Stomach (tissue), 4 donors: ENCODE data around the gene ECM1.

Experiments
- POLR2A ChIP-seq, 4 donors: fragments of 450-650 bp; IDR thresholded peaks; one replicate each; pipeline ENCODE4 v1.6.1; 2016; ENCODE audit warnings: antibody characterized with exemption in 4 of 4, control low read depth in 2 of 4, mild to moderate bottlenecking in 1 of 4, moderate library complexity in 1 of 4
- TF ChIP-seq, protein P1 (sequence below), 7 experiments: fragments of 450-650 bp in 4 of 7; fragments of 200-600 bp in 3 of 7; sonication (generic) in 3 of 7; IDR thresholded peaks; one replicate each; pipeline ENCODE4 v1.5.1; 2016 to 2019; ENCODE audit warnings: antibody characterized with exemption in 7 of 7, control low read depth in 2 of 7, mild to moderate bottlenecking in 1 of 7

- TF ChIP-seq POLR2A (IDR thresholded peaks at IDR 0.05), result no peak
- TF ChIP-seq, protein P1, sequence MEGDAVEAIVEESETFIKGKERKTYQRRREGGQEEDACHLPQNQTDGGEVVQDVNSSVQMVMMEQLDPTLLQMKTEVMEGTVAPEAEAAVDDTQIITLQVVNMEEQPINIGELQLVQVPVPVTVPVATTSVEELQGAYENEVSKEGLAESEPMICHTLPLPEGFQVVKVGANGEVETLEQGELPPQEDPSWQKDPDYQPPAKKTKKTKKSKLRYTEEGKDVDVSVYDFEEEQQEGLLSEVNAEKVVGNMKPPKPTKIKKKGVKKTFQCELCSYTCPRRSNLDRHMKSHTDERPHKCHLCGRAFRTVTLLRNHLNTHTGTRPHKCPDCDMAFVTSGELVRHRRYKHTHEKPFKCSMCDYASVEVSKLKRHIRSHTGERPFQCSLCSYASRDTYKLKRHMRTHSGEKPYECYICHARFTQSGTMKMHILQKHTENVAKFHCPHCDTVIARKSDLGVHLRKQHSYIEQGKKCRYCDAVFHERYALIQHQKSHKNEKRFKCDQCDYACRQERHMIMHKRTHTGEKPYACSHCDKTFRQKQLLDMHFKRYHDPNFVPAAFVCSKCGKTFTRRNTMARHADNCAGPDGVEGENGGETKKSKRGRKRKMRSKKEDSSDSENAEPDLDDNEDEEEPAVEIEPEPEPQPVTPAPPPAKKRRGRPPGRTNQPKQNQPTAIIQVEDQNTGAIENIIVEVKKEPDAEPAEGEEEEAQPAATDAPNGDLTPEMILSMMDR (IDR thresholded peaks at IDR 0.05), result no peak
These were observed 41.0 kb downstream of the ECM1 start, which contains the start of gene ADAMTSL4 for GRCh38 chr1:150548632-150549495.
